HuH-7 (cell line): ENCODE measurements around the gene CYBC1.

Experiments used
- DNase-seq: peaks from one replicate; pipeline ENCODE4 v3.0.0; 2011; ENCODE audit warnings: low spot score

Gene CYBC1

GRCh38 chr17:82408938-82409318 is 41.6 kb downstream of the CYBC1 start:
- no peak for DNase-seq

- DNase-seq = no peak
These were observed 42.1 kb downstream of the CYBC1 start for GRCh38 chr17:82408288-82408937.

- DNase-seq = no peak
These were observed 43.3 kb downstream of the CYBC1 start for GRCh38 chr17:82407255-82407654.

GRCh38 chr17:82406131-82406671 is 44.4 kb downstream of the CYBC1 start:
- DNase-seq = no peak

GRCh38 chr17:82405051-82405450 is 45.5 kb downstream of the CYBC1 start:
- no peak for DNase-seq

- DNase-seq = no peak
These were observed 46.6 kb downstream of the CYBC1 start for GRCh38 chr17:82403662-82404660.

- DNase-seq = peak; percentile 68
These were observed 47.7 kb downstream of the CYBC1 start for GRCh38 chr17:82402865-82403264.

- DNase-seq = no peak
These were observed 49.7 kb downstream of the CYBC1 start for GRCh38 chr17:82400830-82401229.

GRCh38 chr17:82400206-82400605 is 50.3 kb downstream of the CYBC1 start:
- no peak for DNase-seq

- DNase-seq = no peak
These were observed 50.9 kb downstream of the CYBC1 start for GRCh38 chr17:82399601-82400101.

- DNase-seq = no peak
These were observed 51.5 kb downstream of the CYBC1 start for GRCh38 chr17:82399041-82399441.

- no peak for DNase-seq
These were observed 52.9 kb downstream of the CYBC1 start for GRCh38 chr17:82397449-82398335.

GRCh38 chr17:82396601-82397435 is 53.7 kb downstream of the CYBC1 start:
- DNase-seq = no peak

GRCh38 chr17:82394278-82394677 is 56.3 kb downstream of the CYBC1 start:
- no peak for DNase-seq

GRCh38 chr17:82392941-82393340 is 57.6 kb downstream of the CYBC1 start:
- DNase-seq = no peak
